ENCODE data around the gene CTNND2. TPM values are rescaled to one million over a fixed set of nuclear protein-coding genes. Genes with fewer than 3 reads are reported as not detected.

The CTNND2 gene
- total and polyA plus RNA-seq, 4 donors = 0.05 to 0.50 (median 0.27) TPM

- Histone ChIP-seq H3K27me3 (ENCODE audit: control insufficient read depth in 4 of 4, insufficient read depth in 4 of 4, low read length in 3 of 4) (no peaks in the 10 kb centered on the region), H3K4me1 (ENCODE audit: control insufficient read depth in 4 of 4, insufficient read depth in 4 of 4, low read length in 3 of 4) (peaks cover 13 to 27% (median 23%) of the 10 kb centered on the region in 4 donors), H3K36me3 (ENCODE audit: control insufficient read depth in 4 of 4, insufficient read depth in 3 of 4, low read depth in 1 of 4, low read length in 3 of 4) (no peaks in the 10 kb centered on the region), H3K9me3 (ENCODE audit: control insufficient read depth in 4 of 4, low read length in 3 of 4) (no peaks in the 10 kb centered on the region), H3K9ac (ENCODE audit: low read depth in 1 of 2, low read length in 2 of 2) (no peak overlapping the region), H3K27ac (ENCODE audit: low read depth in 1 of 2, low read length in 2 of 2) (peak overlapping the region in 1 of 2 donors; percentile 61), H3K4me3 (ENCODE audit: low read depth in 1 of 3, low read length in 3 of 3) (no peak overlapping the region)
- 29% methylated on average over 1 of the region's 1 CpG for WGBS
- DNase-seq (ENCODE audit: low spot score) = no peak
- TF ChIP-seq HNF4G (IDR thresholded peaks at IDR 0.05) (no peak), ATF3 (IDR thresholded peaks at IDR 0.05) (no peak), YY1 (IDR thresholded peaks at IDR 0.05) (no peak), RXRA (IDR thresholded peaks at IDR 0.05) (no peak), FOXA2 (IDR thresholded peaks at IDR 0.05) (no peak), EGR1 (IDR thresholded peaks at IDR 0.05; ENCODE audit: low read depth in 2 of 2) (no peak), TAF1 (conservative IDR thresholded peaks at IDR 0.05) (no peak), CTCF (IDR thresholded peaks at IDR 0.05; ENCODE audit: low read depth, low read length, missing input control) (no peak), HNF4A (conservative IDR thresholded peaks at IDR 0.05) (no peak), JUND (IDR thresholded peaks at IDR 0.05) (no peak), FOXA1 (IDR thresholded peaks at IDR 0.05) (no peak), NR2F2 (IDR thresholded peaks at IDR 0.05) (no peak), GABPA (IDR thresholded peaks at IDR 0.05 in 1 of 2, conservative IDR thresholded peaks at IDR 0.05 in 1 of 2) (no peak), RAD21 (IDR thresholded peaks at IDR 0.05) (no peak)
- TF ChIP-seq, protein P1, sequence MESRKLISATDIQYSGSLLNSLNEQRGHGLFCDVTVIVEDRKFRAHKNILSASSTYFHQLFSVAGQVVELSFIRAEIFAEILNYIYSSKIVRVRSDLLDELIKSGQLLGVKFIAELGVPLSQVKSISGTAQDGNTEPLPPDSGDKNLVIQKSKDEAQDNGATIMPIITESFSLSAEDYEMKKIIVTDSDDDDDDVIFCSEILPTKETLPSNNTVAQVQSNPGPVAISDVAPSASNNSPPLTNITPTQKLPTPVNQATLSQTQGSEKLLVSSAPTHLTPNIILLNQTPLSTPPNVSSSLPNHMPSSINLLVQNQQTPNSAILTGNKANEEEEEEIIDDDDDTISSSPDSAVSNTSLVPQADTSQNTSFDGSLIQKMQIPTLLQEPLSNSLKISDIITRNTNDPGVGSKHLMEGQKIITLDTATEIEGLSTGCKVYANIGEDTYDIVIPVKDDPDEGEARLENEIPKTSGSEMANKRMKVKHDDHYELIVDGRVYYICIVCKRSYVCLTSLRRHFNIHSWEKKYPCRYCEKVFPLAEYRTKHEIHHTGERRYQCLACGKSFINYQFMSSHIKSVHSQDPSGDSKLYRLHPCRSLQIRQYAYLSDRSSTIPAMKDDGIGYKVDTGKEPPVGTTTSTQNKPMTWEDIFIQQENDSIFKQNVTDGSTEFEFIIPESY (IDR thresholded peaks at IDR 0.05) = no peak
Measured at GRCh38 chr5:11734369-11734768, 169.9 kb downstream of the CTNND2 start.

DNA sequence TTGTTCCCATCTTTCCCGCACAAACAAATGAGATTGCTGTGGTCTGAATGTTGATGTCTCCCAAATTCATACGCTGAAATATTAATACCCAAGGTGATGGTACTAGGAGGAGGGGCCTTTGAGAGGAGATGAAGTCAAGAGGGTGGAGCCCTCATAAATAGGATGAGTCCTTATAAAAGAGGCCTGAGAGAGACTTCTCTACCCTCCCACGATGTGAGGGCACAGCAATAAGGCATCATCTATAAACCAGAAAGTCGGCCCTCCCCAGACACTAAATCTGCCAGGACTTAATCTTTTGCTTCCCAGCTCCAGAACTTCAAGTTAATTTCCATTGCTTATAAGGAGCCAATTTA lies 170.4 kb downstream of the CTNND2 start:
- Histone ChIP-seq H3K4me1 (ENCODE audit: control insufficient read depth in 4 of 4, insufficient read depth in 4 of 4, low read length in 3 of 4) (peaks cover 13 to 27% (median 23%) of the 10 kb centered on the region in 4 donors), H3K4me3 (ENCODE audit: low read depth in 1 of 3, low read length in 3 of 3) (no peak overlapping the region), H3K9me3 (ENCODE audit: control insufficient read depth in 4 of 4, low read length in 3 of 4) (no peaks in the 10 kb centered on the region), H3K36me3 (ENCODE audit: control insufficient read depth in 4 of 4, insufficient read depth in 3 of 4, low read depth in 1 of 4, low read length in 3 of 4) (no peaks in the 10 kb centered on the region), H3K27me3 (ENCODE audit: control insufficient read depth in 4 of 4, insufficient read depth in 4 of 4, low read length in 3 of 4) (no peaks in the 10 kb centered on the region), H3K9ac (ENCODE audit: low read depth in 1 of 2, low read length in 2 of 2) (no peak overlapping the region), H3K27ac (ENCODE audit: low read depth in 1 of 2, low read length in 2 of 2) (peak overlapping the region; percentile 4 to 61)
- 57% methylated on average over 4 of the region's 4 CpGs for WGBS
- TF ChIP-seq RAD21 (IDR thresholded peaks at IDR 0.05) = no peak
- no peak for DNase-seq (ENCODE audit: low spot score)

DNA sequence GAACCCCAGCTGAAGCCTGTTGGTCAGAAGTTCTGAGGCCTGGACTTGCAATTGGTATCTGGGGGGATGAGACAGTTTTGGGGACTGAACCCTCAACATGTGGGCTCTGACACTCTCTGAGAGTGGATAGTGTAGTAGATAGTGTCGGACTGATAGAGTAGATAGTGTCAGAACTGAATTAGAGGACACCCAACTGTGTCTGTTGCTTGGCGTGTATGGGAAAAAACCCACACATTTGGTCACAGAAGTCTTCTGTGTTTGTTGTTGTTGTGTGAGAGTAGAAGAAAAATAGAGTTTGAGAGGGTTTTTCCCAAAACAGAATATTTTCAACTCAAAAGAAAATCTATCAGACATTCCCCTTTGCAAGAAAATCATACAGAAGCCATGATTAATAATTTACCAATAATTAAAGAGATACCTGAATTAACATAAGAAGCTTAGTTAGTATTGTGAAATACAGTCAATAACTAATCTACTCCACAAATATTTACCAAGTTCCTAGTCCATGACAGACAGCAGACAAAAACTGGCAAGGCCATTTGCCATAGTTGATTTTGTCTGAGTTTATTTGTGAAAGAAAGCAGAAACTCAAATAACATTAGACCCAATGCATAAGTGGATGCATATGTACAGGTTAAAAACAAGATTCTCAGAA lies 170.9 kb downstream of the CTNND2 start:
- H3K27me3 ChIP-seq (ENCODE audit: control insufficient read depth in 4 of 4, insufficient read depth in 4 of 4, low read length in 3 of 4) = no peaks in the 10 kb centered on the region
- peak overlapping the region; percentile 37 to 61 for H3K27ac ChIP-seq (ENCODE audit: low read depth in 1 of 2, low read length in 2 of 2)
- no peak overlapping the region for H3K9ac ChIP-seq (ENCODE audit: low read depth in 1 of 2, low read length in 2 of 2)
- no peak overlapping the region for H3K4me3 ChIP-seq (ENCODE audit: low read depth in 1 of 3, low read length in 3 of 3)
- no peaks in the 10 kb centered on the region for H3K36me3 ChIP-seq (ENCODE audit: control insufficient read depth in 4 of 4, insufficient read depth in 3 of 4, low read depth in 1 of 4, low read length in 3 of 4)
- H3K4me1 ChIP-seq (ENCODE audit: control insufficient read depth in 4 of 4, insufficient read depth in 4 of 4, low read length in 3 of 4) = peaks cover 13 to 27% (median 23%) of the 10 kb centered on the region in 4 donors
- H3K9me3 ChIP-seq (ENCODE audit: control insufficient read depth in 4 of 4, low read length in 3 of 4) = no peaks in the 10 kb centered on the region
- no peak for DNase-seq (ENCODE audit: low spot score)
- WGBS = 34% methylated on average over 2 of the region's 2 CpGs
- TF ChIP-seq ATF3 (IDR thresholded peaks at IDR 0.05) = no peak
- peak; percentile 53 to 64 for TF ChIP-seq HNF4A (conservative IDR thresholded peaks at IDR 0.05)
- no peak for TF ChIP-seq CTCF (IDR thresholded peaks at IDR 0.05; ENCODE audit: low read depth, low read length, missing input control)
- peak; percentile 23 to 24 for TF ChIP-seq JUND (IDR thresholded peaks at IDR 0.05)
- TF ChIP-seq NR2F2 (IDR thresholded peaks at IDR 0.05) = no peak
- TF ChIP-seq, protein P1 (IDR thresholded peaks at IDR 0.05) = peak; percentile 42
- TF ChIP-seq GABPA (IDR thresholded peaks at IDR 0.05 in 1 of 2, conservative IDR thresholded peaks at IDR 0.05 in 1 of 2) = no peak
- TF ChIP-seq TAF1 (conservative IDR thresholded peaks at IDR 0.05) = no peak
- peak; percentile 85 for TF ChIP-seq FOXA2 (IDR thresholded peaks at IDR 0.05)
- TF ChIP-seq MAX (IDR thresholded peaks at IDR 0.05) = no peak
- TF ChIP-seq YY1 (IDR thresholded peaks at IDR 0.05) = peak; percentile 58
